Left ventricle myocardium inferior (tissue), 1 donor: ENCODE results near the gene ITGA7. TPM values are rescaled to one million over a fixed set of nuclear protein-coding genes. Genes with fewer than 3 reads are reported as not detected.

Experiments used
- DNase-seq: peaks from one replicate; pipeline ENCODE4 v3.0.0-alpha.2; 2020
- H3K27ac ChIP-seq: fragments of 200-600 bp; replicated peaks from 2 replicates; pipeline ENCODE4 v1.8.0; 2021
- H3K27me3 ChIP-seq: fragments of 200-600 bp; 2 replicates; pipeline ENCODE4 v1.8.0; 2021; ENCODE audit warnings: low read depth
- H3K36me3 ChIP-seq: fragments of 200-600 bp; 2 replicates; pipeline ENCODE4 v1.8.0; 2021
- H3K4me1 ChIP-seq: fragments of 200-600 bp; 2 replicates; pipeline ENCODE4 v1.8.0; 2021
- H3K4me3 ChIP-seq: fragments of 200-600 bp; 2 replicates; pipeline ENCODE4 v1.8.0; 2021; ENCODE audit warnings: mild to moderate bottlenecking, moderate library complexity
- H3K9me3 ChIP-seq: fragments of 200-600 bp; replicated peaks from 2 replicates; pipeline ENCODE4 v1.8.0; 2021
- CTCF ChIP-seq: fragments of 200-600 bp; IDR thresholded peaks from 2 replicates; pipeline ENCODE4 v1.8.0; 2021; ENCODE audit warnings: antibody characterized with exemption, mild to moderate bottlenecking, borderline replicate concordance
- intact Hi-C: fragments of 100-400 bp; cut with micrococcal nuclease; formaldehyde crosslinking; loops from one replicate; pipeline ENCODE4 v1.11.0; 2022
- total RNA-seq: library from RNA; stranded (reverse); fragmentation: NEBNext Ultra II Directional; extraction: Animal tissue kit (Norgen Biotek cat#: 25700); gene quantifications from one replicate; pipeline ENCODE4 v1.2.1, GENCODE V29; 2021
- donor health status: DM: no; HTN: yes; CAD: no; lungs with severe emphysema.

Gene ITGA7
- total RNA-seq, 1 donor from 2014 or later: 520 TPM

- DNase-seq: peak; percentile 5
- no peaks in the 10 kb centered on the region for H3K9me3 ChIP-seq
- intact Hi-C loops: no loop called here
- H3K4me3 ChIP-seq: peak overlapping the region; percentile 80
- H3K36me3 ChIP-seq: no peaks in the 10 kb centered on the region
- H3K4me1 ChIP-seq: peaks cover 96% of the 10 kb centered on the region
- peak overlapping the region; percentile 95 for H3K27ac ChIP-seq
- no peak for TF ChIP-seq CTCF
- peaks cover 14% of the 10 kb centered on the region for H3K27me3 ChIP-seq
These were observed 2.6 kb downstream of the ITGA7 start for GRCh38 chr12:55704824-55705718.

GRCh38 chr12:55703901-55704761 lies 3.6 kb downstream of the ITGA7 start:
- TF ChIP-seq CTCF: no peak
- H3K27ac ChIP-seq: peak overlapping the region; percentile 95
- H3K27me3 ChIP-seq: peaks cover 14% of the 10 kb centered on the region
- H3K4me3 ChIP-seq: peak overlapping the region; percentile 80
- intact Hi-C loops: no loop called here
- H3K4me1 ChIP-seq: peaks cover 98% of the 10 kb centered on the region
- no peaks in the 10 kb centered on the region for H3K9me3 ChIP-seq
- peaks cover 7% of the 10 kb centered on the region for H3K36me3 ChIP-seq
- DNase-seq: no peak

- peaks cover 15% of the 10 kb centered on the region for H3K36me3 ChIP-seq
- intact Hi-C loops: no loop called here
- peak overlapping the region; percentile 95 for H3K27ac ChIP-seq
- peaks cover 91% of the 10 kb centered on the region for H3K4me1 ChIP-seq
- peaks cover 14% of the 10 kb centered on the region for H3K27me3 ChIP-seq
- TF ChIP-seq CTCF: no peak
- no peaks in the 10 kb centered on the region for H3K9me3 ChIP-seq
- peak; percentile 57 for DNase-seq
- H3K4me3 ChIP-seq: peak overlapping the region; percentile 80
These were observed 4.4 kb downstream of the ITGA7 start for GRCh38 chr12:55703288-55703687.

GRCh38 chr12:55702861-55703260 lies 4.8 kb downstream of the ITGA7 start:
- intact Hi-C loops: no loop called here
- TF ChIP-seq CTCF: no peak
- DNase-seq: no peak
- H3K27me3 ChIP-seq: peaks cover 14% of the 10 kb centered on the region
- peaks cover 86% of the 10 kb centered on the region for H3K4me1 ChIP-seq
- H3K4me3 ChIP-seq: peak overlapping the region; percentile 80
- H3K27ac ChIP-seq: peak overlapping the region; percentile 95
- peaks cover 19% of the 10 kb centered on the region for H3K36me3 ChIP-seq
- no peaks in the 10 kb centered on the region for H3K9me3 ChIP-seq

- Histone ChIP-seq H3K27ac (peak overlapping the region; percentile 60), H3K27me3 (no peaks in the 10 kb centered on the region), H3K4me1 (peaks cover 62% of the 10 kb centered on the region), H3K36me3 (peaks cover 42% of the 10 kb centered on the region), H3K4me3 (peak overlapping the region; percentile 36), H3K9me3 (no peaks in the 10 kb centered on the region)
- DNase-seq: no peak
- no peak for TF ChIP-seq CTCF
- intact Hi-C loops: no loop called here
These were observed 7.3 kb downstream of the ITGA7 start for GRCh38 chr12:55700255-55701018.
